K562 (cell line): ENCODE results near the gene DHX40. TPM values are rescaled to one million over a fixed set of nuclear protein-coding genes. Genes with fewer than 3 reads are reported as not detected.

ENCODE experiments used
- ATAC-seq: fragments of 200-7000 bp; cut with Tn5 transposase; 3 replicates; pipeline ENCODE4 v1.9.1; 2020; ENCODE audit warnings: moderate library complexity
- BruUV-seq: library from RNA; stranded (reverse); fragments of 400-500 nt; replicated peaks from 2 replicates; lab custom pipeline; 2021; lab: Mats Ljungman, UMichigan
- CTCF ChIA-PET: fragments of 300-600 bp; formaldehyde crosslinking; extraction: SDS; loops from one replicate; lab custom pipeline; 2021; ENCODE audit warnings: low intra/inter-chr PET ratio; lab: Yijun Ruan, JAX
- POLR2A ChIA-PET: fragments of 300-600, 350-650 bp; sonication (Branson Sonifier 250); formaldehyde crosslinking; extraction: SDS; loops from one replicate; lab custom pipeline; 2021; ENCODE audit warnings: antibody characterized with exemption, inconsistent platforms; lab: Yijun Ruan, JAX
- DNase-seq, 4 experiments: peaks; one replicate each; pipeline versions ENCODE4 v3.0.0 to v3.0.0-alpha.2; 2011 to 2018; ENCODE audit warnings: low spot score in 3 of 4, mixed read lengths in 3 of 4; ENCODE audit errors: extremely low read depth in 1 of 4
- FAIRE-seq: peaks from 2 replicates; lab custom pipeline; 2011; peaks lifted over from hg19 to GRCh38; lab: Jason Lieb, UNC
- H2AFZ ChIP-seq: 2 replicates; pipeline ENCODE4 v1.6.0; 2011; ENCODE audit warnings: low read depth, low read length, control low read depth, inconsistent platforms
- H3K27ac ChIP-seq: fragments of 200-600 bp; 3 replicates; pipeline ENCODE4 v1.8.0; 2011; ENCODE audit warnings: low read depth, mild to moderate bottlenecking, control low read depth, inconsistent platforms, low read length, moderate library complexity, mixed read lengths; ENCODE audit errors: extremely low read depth
- H3K27me3 ChIP-seq, 2 experiments: fragments of 300-600 bp in 1 of 2; 2 replicates in 1 of 2; 3 replicates in 1 of 2; pipeline versions ENCODE4 v1.6.0 to v1.8.0; 2011; ENCODE audit warnings: inconsistent platforms in 2 of 2, low read length in 2 of 2, mild to moderate bottlenecking in 1 of 2, mixed read lengths in 1 of 2, moderate library complexity in 1 of 2; ENCODE audit not compliant: control insufficient read depth in 2 of 2, insufficient read depth in 2 of 2
- H3K36me3 ChIP-seq: fragments of 300-600 bp; 3 replicates; pipeline ENCODE4 v1.8.0; 2011; ENCODE audit warnings: mild to moderate bottlenecking, low read length, inconsistent platforms; ENCODE audit not compliant: control insufficient read depth, insufficient read depth
- H3K4me1 ChIP-seq, 2 experiments: fragments of 200-600 bp in 1 of 2; replicated peaks in 1 of 2; 2 replicates in 1 of 2; 3 replicates in 1 of 2; pipeline versions ENCODE4 v1.5.1 to v1.8.0; 2011; ENCODE audit warnings: inconsistent platforms in 2 of 2, low read length in 2 of 2, mild to moderate bottlenecking in 1 of 2, mixed read lengths in 1 of 2, moderate library complexity in 1 of 2; ENCODE audit not compliant: control insufficient read depth in 2 of 2, insufficient read depth in 2 of 2
- H3K4me2 ChIP-seq: 2 replicates; pipeline ENCODE4 v1.6.1; 2011; ENCODE audit warnings: low read length, control low read depth, inconsistent platforms, mixed read lengths; ENCODE audit not compliant: insufficient read depth
- H3K4me3 ChIP-seq: fragments of 200-600 bp; sonication (generic), shearing (Covaris generic); 2 replicates; pipeline ENCODE4 v1.5.1; 2016; ENCODE audit warnings: control low read depth, inconsistent platforms
- H3K79me2 ChIP-seq: fragments of 200-600 bp; 3 replicates; pipeline ENCODE4 v1.8.0; 2011; ENCODE audit warnings: low read length, inconsistent platforms; ENCODE audit not compliant: control insufficient read depth, insufficient read depth
- H3K9ac ChIP-seq, 2 experiments: 2 replicates each; pipeline versions ENCODE4 v1.6.0 to v1.6.1; 2011; ENCODE audit warnings: low read depth in 2 of 2, low read length in 2 of 2, control low read depth in 1 of 2, inconsistent platforms in 1 of 2, mild to moderate bottlenecking in 1 of 2, mixed read lengths in 1 of 2; ENCODE audit not compliant: insufficient read depth in 1 of 2
- H3K9me1 ChIP-seq: one replicate; pipeline ENCODE4 v1.6.0; 2011; ENCODE audit warnings: inconsistent platforms, mild to moderate bottlenecking, low read length, moderate library complexity; ENCODE audit not compliant: control insufficient read depth, insufficient read depth
- H3K9me3 ChIP-seq: replicated peaks from 2 replicates; pipeline ENCODE4 v1.5.1; 2011; ENCODE audit warnings: low read depth, low read length, inconsistent platforms; ENCODE audit not compliant: control insufficient read depth, insufficient read depth
- H4K20me1 ChIP-seq: replicated peaks from 2 replicates; pipeline ENCODE4 v1.6.1; 2011; ENCODE audit warnings: low read length, inconsistent platforms, mixed read lengths; ENCODE audit not compliant: control insufficient read depth, insufficient read depth
- C11orf30 ChIP-seq: fragments of 450-650 bp; IDR thresholded peaks from 2 replicates; pipeline ENCODE4 v1.6.1; 2016; ENCODE audit warnings: low read depth, mild to moderate bottlenecking
- MAFF ChIP-seq: IDR thresholded peaks from 2 replicates; pipeline ENCODE4 v1.6.1; 2012; ENCODE audit warnings: low read length, improper control_type of control experiment
- MAFG ChIP-seq: fragments of 450-650 bp; conservative IDR thresholded peaks from 2 replicates; pipeline ENCODE4 v1.6.1; 2016; ENCODE audit warnings: missing genetic modification characterization, missing compliant biosample characterization
- MAFK ChIP-seq: IDR thresholded peaks from 2 replicates; pipeline ENCODE4 v1.6.1; 2011; ENCODE audit warnings: low read length, improper control_type of control experiment
- RFX5 ChIP-seq: IDR thresholded peaks from 2 replicates; pipeline ENCODE4 v1.6.1; 2011; ENCODE audit warnings: low read depth, mild to moderate bottlenecking, improper control_type of control experiment, low read length
- SUPT5H ChIP-seq: fragments of 450-650 bp; IDR thresholded peaks from 2 replicates; pipeline ENCODE4 v1.6.1; 2016
- ZNF232 ChIP-seq: sonication (generic); formaldehyde crosslinking; IDR thresholded peaks from 2 replicates; pipeline ENCODE4 v1.8.0; 2022; ENCODE audit warnings: mild to moderate bottlenecking, missing genetic modification reagents
- ZNF316 ChIP-seq: fragments of 450-650 bp; IDR thresholded peaks from 2 replicates; pipeline ENCODE4 v1.6.1; 2016
- WGBS: fragments of 100-300 bp; shearing (Covaris generic); methylation state at CpG from one replicate; pipeline ENCODE4 v1.1.6; 2016; ENCODE audit warnings: low coverage, mixed read lengths; ENCODE audit not compliant: insufficient coverage; ENCODE audit errors: missing lambda C conversion rate; 5-methylcytosine and 5-hydroxymethylcytosine counted together
- in situ Hi-C: fragments of 300-500 bp; cut with MboI; formaldehyde crosslinking; loops from 4 replicates; pipeline ENCODE4 v1.15.0; 2018; ENCODE audit warnings: inconsistent platforms, mixed read lengths
- intact Hi-C: fragments of 100-400 bp; cut with micrococcal nuclease; formaldehyde crosslinking; loops from 2 replicates; pipeline ENCODE4 v1.14.2; 2022
- polyA plus RNA-seq, 8 experiments: library from polyadenylated mRNA; depleted of rRNA in 4 of 8; stranded (reverse) in 5 of 8; unstranded in 3 of 8; fragments of >200 nt; fragmentation: Nextera tagmentation in 2 of 8; fragmentation: Illumina TruSeq in 1 of 8; extraction: Ambion mirVana in 2 of 8; extraction: Trizol in 1 of 8; gene quantifications; 2 replicates each; pipeline versions ENCODE4 v1.2.1 to v1.2.3, GENCODE V29; 2011 to 2014; ENCODE audit warnings: inconsistent platforms in 1 of 8, missing spikeins in 1 of 8
- total RNA-seq, 7 experiments: library from RNA; depleted of rRNA in 6 of 7; stranded (reverse); fragments of >200 nt in 6 of 7; fragmentation: Illumina TruSeq in 2 of 7; extraction: Trizol in 2 of 7; gene quantifications; 2 replicates each; pipeline versions ENCODE4 v1.2.1 to v1.2.3, GENCODE V29; 2011 to 2021; ENCODE audit warnings: low replicate concordance in 1 of 7

DHX40 gene
- total and polyA plus RNA-seq, 9 of the 15 experiments (the other 6 are each of a cell fraction or from before 2014, with no cell fraction given): 7.2 to 38.6 (median 18.7) TPM

GRCh38 chr17:59632398-59632797 is 67.0 kb downstream of the DHX40 start (continued):
- no peak for TF ChIP-seq RFX5

- Histone ChIP-seq H3K9me3 (no peaks in the 10 kb centered on the region), H3K9me1 (no peaks in the 10 kb centered on the region), H3K36me3 (peaks cover 60% of the 10 kb centered on the region), H3K4me1 (peaks cover 15 to 16% of the 10 kb centered on the region in 2 experiments; a peak in 4 of 5 replicates), H3K79me2 (peaks cover 95% of the 10 kb centered on the region)
- CTCF ChIA-PET: no interaction called here
- intact Hi-C loops: no loop called here
- 87% methylated on average over 5 of the region's 5 CpGs for WGBS
- TF ChIP-seq MAFK (peak; percentile 95), ZNF232 (CRISPR knock-in tag) (no peak), MAFG (tag) (peak; percentile 89), C11orf30 (peak; percentile 91), MAFF (peak; percentile 93), SUPT5H (no peak), ZNF316 (peak; percentile 95)
- TF ChIP-seq, all 486 proteins: peak for 5
- no peak overlapping the region for H2AFZ ChIP-seq
- DNase-seq (no peak), ATAC-seq (no peak), FAIRE-seq (no peak)
- no peak overlapping the region for H3K27ac ChIP-seq
- H3K4me3 ChIP-seq: no peak overlapping the region
- no peak overlapping the region for H3K4me2 ChIP-seq
- no TSS peak for BruUV-seq
- peaks cover 54% of the 10 kb centered on the region for H4K20me1 ChIP-seq
- H3K27me3 ChIP-seq: no peaks in the 10 kb centered on the region
- H3K9ac ChIP-seq: no peak overlapping the region
- in situ Hi-C loops: no loop called here
- POLR2A ChIA-PET: interaction anchor here (1.0 to 6.5 kb wide), 4 partner anchors 8 to 261 kb away, joined by 3 to 45 read pairs (median 3); partner anchors contain the start of gene CLTC
Measured at GRCh38 chr17:59633658-59634359, 68.4 kb downstream of the DHX40 start.
